H1 (cell line): ENCODE measurements around the gene ATG9B. TPM values are rescaled to one million over a fixed set of nuclear protein-coding genes. Genes with fewer than 3 reads are reported as not detected.

Experiments used
- CTCF ChIA-PET: fragments of 300-600 bp; sonication (Branson Sonifier 250); formaldehyde crosslinking; loops from one replicate; lab custom pipeline; 2021; ENCODE audit not compliant: partially characterized antibody; lab: Charles Lee
- POLR2A ChIA-PET: fragments of 300-600 bp; sonication (Branson Sonifier 250); formaldehyde crosslinking; loops from one replicate; lab custom pipeline; 2021; ENCODE audit warnings: inconsistent platforms; ENCODE audit not compliant: partially characterized antibody; lab: Charles Lee
- DNase-seq, 2 experiments: peaks; one replicate each; pipeline versions ENCODE4 v3.0.0 to v3.0.0-alpha.2; 2010 to 2022; ENCODE audit warnings: low spot score in 2 of 2, low read depth in 1 of 2, mixed read lengths in 1 of 2
- FAIRE-seq: peaks from 2 replicates; lab custom pipeline; 2011; peaks lifted over from hg19 to GRCh38; lab: Jason Lieb, UNC
- H2AFZ ChIP-seq: 2 replicates; pipeline ENCODE4 v1.8.1; 2012; ENCODE audit warnings: low read length, inconsistent platforms
- H2AK5ac ChIP-seq: 2 replicates; pipeline ENCODE4 v1.6.1; 2013; ENCODE audit warnings: low read depth, low read length
- H2BK120ac ChIP-seq: replicated peaks from 2 replicates; pipeline ENCODE3; 2013; ENCODE audit warnings: low read depth, low read length, inconsistent platforms
- H2BK12ac ChIP-seq: 2 replicates; pipeline ENCODE4 v1.6.1; 2013; ENCODE audit warnings: low read depth, low read length
- H2BK15ac ChIP-seq: 2 replicates; pipeline ENCODE4 v1.6.1; 2013; ENCODE audit warnings: low read length
- H2BK20ac ChIP-seq: 2 replicates; pipeline ENCODE4 v1.6.1; 2013; ENCODE audit warnings: low read length
- H2BK5ac ChIP-seq: 2 replicates; pipeline ENCODE4 v1.6.1; 2013; ENCODE audit warnings: low read depth, low read length
- H3K14ac ChIP-seq: 2 replicates; pipeline ENCODE4 v1.6.1; 2013; ENCODE audit warnings: inconsistent platforms; ENCODE audit not compliant: insufficient read length
- H3K18ac ChIP-seq: 2 replicates; pipeline ENCODE4 v1.6.1; 2013; ENCODE audit warnings: low read length; ENCODE audit errors: extremely low read depth
- H3K23ac ChIP-seq: 2 replicates; pipeline ENCODE4 v1.6.1; 2013; ENCODE audit warnings: inconsistent platforms; ENCODE audit not compliant: insufficient read length
- H3K23me2 ChIP-seq: 2 replicates; pipeline ENCODE4 v1.6.1; 2013; ENCODE audit warnings: low read depth, low read length
- H3K27ac ChIP-seq: 2 replicates; pipeline ENCODE4 v1.6.1; 2011; ENCODE audit warnings: low read depth, low read length, inconsistent platforms
- H3K27me3 ChIP-seq, 4 experiments: replicated peaks in 1 of 4; 1 replicate in 1 of 4; 2 replicates in 3 of 4; pipeline versions ENCODE4 v1.6.1 to v1.8.1; 2011 to 2013; ENCODE audit warnings: low read length in 3 of 4, mild to moderate bottlenecking in 3 of 4, inconsistent platforms in 2 of 4, mixed read lengths in 2 of 4, moderate library complexity in 1 of 4; ENCODE audit not compliant: control insufficient read depth in 3 of 4, insufficient read depth in 3 of 4; ENCODE audit errors: extremely low read depth in 1 of 4
- H3K36me3 ChIP-seq, 4 experiments: 2 replicates each; pipeline versions ENCODE4 v1.6.1 to v1.8.1; 2011 to 2013; ENCODE audit warnings: mild to moderate bottlenecking in 4 of 4, low read length in 3 of 4, moderate library complexity in 2 of 4, control low read depth in 1 of 4, inconsistent platforms in 1 of 4; ENCODE audit not compliant: insufficient read depth in 4 of 4, control insufficient read depth in 2 of 4
- H3K4ac ChIP-seq: replicated peaks from 2 replicates; pipeline ENCODE3; 2013; ENCODE audit warnings: low read length, low read depth, mixed read lengths, inconsistent platforms; ENCODE audit not compliant: insufficient read length
- H3K4me1 ChIP-seq, 4 experiments: replicated peaks in 1 of 4; 1 replicate in 1 of 4; 2 replicates in 3 of 4; pipeline versions ENCODE4 v1.6.1 to v1.8.1; 2011 to 2013; ENCODE audit warnings: low read length in 3 of 4, inconsistent platforms in 2 of 4, mixed read lengths in 1 of 4; ENCODE audit not compliant: insufficient read depth in 4 of 4, control insufficient read depth in 3 of 4
- H3K4me2 ChIP-seq, 2 experiments: 2 replicates each; pipeline versions ENCODE4 v1.6.1 to v1.8.1; 2011 to 2013; ENCODE audit warnings: low read depth in 2 of 2, low read length in 2 of 2, control low read depth in 1 of 2, inconsistent platforms in 1 of 2, mild to moderate bottlenecking in 1 of 2; ENCODE audit not compliant: insufficient read depth in 1 of 2
- H3K4me3 ChIP-seq, 4 experiments: fragments of 200-600, 300-600 bp in 1 of 4; sonication (generic), shearing (Covaris generic), sonication (Bioruptor Twin) in 1 of 4; 2 replicates each; pipeline versions ENCODE4 v1.5.1 to v1.8.1; 2011 to 2016; ENCODE audit warnings: low read length in 4 of 4, low read depth in 3 of 4, control low read depth in 2 of 4, inconsistent platforms in 2 of 4, mild to moderate bottlenecking in 2 of 4, mixed read lengths in 1 of 4, moderate library complexity in 1 of 4; ENCODE audit not compliant: insufficient read depth in 2 of 4; ENCODE audit errors: extremely low read depth in 1 of 4
- H3K56ac ChIP-seq: replicated peaks from 2 replicates; pipeline ENCODE3; 2013; ENCODE audit warnings: low read depth, mild to moderate bottlenecking, mixed read lengths, low read length, inconsistent platforms; ENCODE audit not compliant: insufficient read length
- H3K79me1 ChIP-seq: 2 replicates; pipeline ENCODE4 v1.6.1; 2013; ENCODE audit warnings: low read depth, low read length, control low read depth
- H3K79me2 ChIP-seq, 2 experiments: 2 replicates each; pipeline versions ENCODE4 v1.6.1 to v1.8.1; 2012 to 2013; ENCODE audit warnings: low read length in 2 of 2, mild to moderate bottlenecking in 2 of 2, inconsistent platforms in 1 of 2; ENCODE audit not compliant: insufficient read depth in 2 of 2, control insufficient read depth in 1 of 2
- H3K9ac ChIP-seq, 4 experiments: replicated peaks in 1 of 4; 1 replicate in 1 of 4; 2 replicates in 3 of 4; pipeline versions ENCODE4 v1.6.1 to v1.8.1; 2011 to 2013; ENCODE audit warnings: low read depth in 3 of 4, low read length in 3 of 4, control low read depth in 2 of 4, mild to moderate bottlenecking in 2 of 4, moderate library complexity in 2 of 4, inconsistent platforms in 1 of 4; ENCODE audit errors: extremely low read depth in 1 of 4
- H3K9me3 ChIP-seq, 2 experiments: 2 replicates each; pipeline versions ENCODE4 v1.6.1 to v1.8.1; 2012 to 2013; ENCODE audit warnings: mild to moderate bottlenecking in 2 of 2, moderate library complexity in 2 of 2, control low read depth in 1 of 2, inconsistent platforms in 1 of 2, low read depth in 1 of 2, low read length in 1 of 2, mixed read lengths in 1 of 2; ENCODE audit not compliant: insufficient read depth in 2 of 2
- H4K20me1 ChIP-seq, 2 experiments: replicated peaks in 1 of 2; 2 replicates each; pipeline versions ENCODE3 to v1.8.1; 2011 to 2013; ENCODE audit warnings: inconsistent platforms in 2 of 2, low read length in 2 of 2, mild to moderate bottlenecking in 1 of 2; ENCODE audit not compliant: insufficient read depth in 2 of 2, control insufficient read depth in 1 of 2
- H4K5ac ChIP-seq: 2 replicates; pipeline ENCODE4 v1.6.1; 2013; ENCODE audit warnings: low read length, low read depth, mixed read lengths, inconsistent platforms; ENCODE audit not compliant: insufficient read length
- H4K8ac ChIP-seq: 2 replicates; pipeline ENCODE4 v1.8.0; 2013; ENCODE audit warnings: mild to moderate bottlenecking, moderate library complexity, low read length, inconsistent platforms; ENCODE audit not compliant: insufficient read depth; ENCODE audit errors: extremely low read depth
- H4K91ac ChIP-seq: replicated peaks from 2 replicates; pipeline ENCODE3; 2013; ENCODE audit warnings: low read length, mixed read lengths, inconsistent platforms; ENCODE audit not compliant: insufficient read length
- GTF2F1 ChIP-seq: IDR thresholded peaks from 2 replicates; pipeline ENCODE4 v1.6.1; 2012; ENCODE audit warnings: low read depth, low read length, improper control_type of control experiment, borderline replicate concordance
- KDM4A ChIP-seq: IDR thresholded peaks from one replicate; pipeline ENCODE4 v1.7.1; 2012; ENCODE audit warnings: low read depth, mild to moderate bottlenecking, moderate library complexity, low read length, inconsistent platforms; ENCODE audit not compliant: severe bottlenecking
- NANOG ChIP-seq: IDR thresholded peaks from 2 replicates; pipeline ENCODE4 v1.6.1; 2011; ENCODE audit warnings: low read length, low read depth, mild to moderate bottlenecking, inconsistent platforms; ENCODE audit not compliant: insufficient read depth, poor library complexity, severe bottlenecking
- SP1 ChIP-seq: IDR thresholded peaks from 2 replicates; pipeline ENCODE4 v1.6.1; 2011; ENCODE audit warnings: low read depth, low read length
- SP2 ChIP-seq: IDR thresholded peaks from 2 replicates; pipeline ENCODE4 v1.6.1; 2012; ENCODE audit warnings: mild to moderate bottlenecking, low read length, inconsistent platforms
- SP4 ChIP-seq: IDR thresholded peaks from 2 replicates; pipeline ENCODE4 v1.6.1; 2012; ENCODE audit warnings: low read length, inconsistent platforms
- SUZ12 ChIP-seq: fragments of 200-600 bp; sonication (generic); IDR thresholded peaks from 2 replicates; pipeline ENCODE4 v1.6.1; 2012; ENCODE audit warnings: mild to moderate bottlenecking, inconsistent platforms, low read length, moderate library complexity, mixed read lengths
- WGBS, 2 experiments: shearing (Covaris generic) in 1 of 2; methylation state at CpG; one replicate each; pipeline versions ENCODE4 v1.1.6 to v1.1.7; 2013 to 2015; ENCODE audit warnings: low lambda C conversion rate in 2 of 2, mixed read lengths in 2 of 2, inconsistent platforms in 1 of 2, low coverage in 1 of 2, missing lambda C conversion rate in 1 of 2; ENCODE audit not compliant: insufficient replicate concordance in 2 of 2, insufficient coverage in 1 of 2, insufficient read length in 1 of 2; ENCODE audit errors: extremely low coverage in 1 of 2, missing lambda C conversion rate in 1 of 2; 5-methylcytosine and 5-hydroxymethylcytosine counted together
- polyA plus RNA-seq, 7 experiments: library from polyadenylated mRNA; depleted of rRNA in 3 of 7; stranded (reverse) in 5 of 7; unstranded in 2 of 7; fragments of >200 nt in 5 of 7; fragments of 200-250 nt in 2 of 7; gene quantifications; 1 replicate in 5 of 7; 2 replicates in 1 of 7; 4 replicates in 1 of 7; pipeline versions ENCODE4 v1.2.1 to v1.2.3, GENCODE V29; 2011 to 2013; ENCODE audit warnings: missing spikeins in 2 of 7, mixed read lengths in 2 of 7
- total RNA-seq: library from RNA; stranded (reverse); fragmentation: NEBNext Ultra II Directional; extraction: Animal tissue kit (Norgen Biotek cat#: 25700); gene quantifications from 2 replicates; pipeline ENCODE4 v1.2.1, GENCODE V29; 2021
- TF ChIP-seq, protein P1 (sequence below): IDR thresholded peaks from 2 replicates; pipeline ENCODE4 v1.6.1; 2011; ENCODE audit warnings: low read length, improper control_type of control experiment

ATG9B gene
- total and polyA plus RNA-seq, 2 of the 8 experiments (the other 6 are each of a cell fraction or from before 2014, with no cell fraction given) = 1.4 to 2.3 TPM

- H2AK5ac ChIP-seq = no peak overlapping the region
- no peak overlapping the region for H2BK20ac ChIP-seq
- H3K56ac ChIP-seq = no peak overlapping the region
- H3K9ac ChIP-seq = no peak overlapping the region
- POLR2A ChIA-PET = no interaction called here
- no peaks in the 10 kb centered on the region for H3K27me3 ChIP-seq
- H3K4me2 ChIP-seq = no peak overlapping the region
- no peak overlapping the region for H4K8ac ChIP-seq
- no peak overlapping the region for H2BK12ac ChIP-seq
- 91% methylated on average over 10 of the region's 16 CpGs; no CpG with 5 or more reads in 1 of the 2 experiments for WGBS, 2 experiments
- no peak overlapping the region for H3K4me3 ChIP-seq
- no peak overlapping the region for H2BK120ac ChIP-seq
- H3K79me2 ChIP-seq = no peaks in the 10 kb centered on the region
- DNase-seq (no peak), FAIRE-seq (no peak)
- CTCF ChIA-PET = interaction anchor here (1.6 to 5.7 kb wide), 2 partner anchors 8 to 11 kb away, joined by 4 to 56 read pairs; no protein-coding TSS in a partner anchor
- no peak overlapping the region for H4K91ac ChIP-seq
- no peak overlapping the region for H3K27ac ChIP-seq
- no peaks in the 10 kb centered on the region for H3K9me3 ChIP-seq
- no peaks in the 10 kb centered on the region for H4K20me1 ChIP-seq
- no peak overlapping the region for H2BK15ac ChIP-seq
- H2BK5ac ChIP-seq = no peak overlapping the region
- peaks cover 6% of the 10 kb centered on the region; the same call in 1 of the 2 replicates for H3K23me2 ChIP-seq
- H3K4ac ChIP-seq = no peak overlapping the region
- no peaks in the 10 kb centered on the region for H3K79me1 ChIP-seq
- H2AFZ ChIP-seq = no peak overlapping the region
- no peaks in the 10 kb centered on the region for H3K36me3 ChIP-seq
- H3K14ac ChIP-seq = no peak overlapping the region
- H3K23ac ChIP-seq = no peak overlapping the region
- H3K18ac ChIP-seq = no peak overlapping the region
- H4K5ac ChIP-seq = no peak overlapping the region
- peaks cover 0 to 7% (median 1%) of the 10 kb centered on the region in 4 experiments; a peak in 1 of 7 replicates for H3K4me1 ChIP-seq
- TF ChIP-seq SP1 = no peak
- no peak for TF ChIP-seq GTF2F1
- TF ChIP-seq SP4 = no peak
- no peak for TF ChIP-seq SUZ12
- no peak for TF ChIP-seq SP2
- TF ChIP-seq KDM4A = no peak
- no peak for TF ChIP-seq NANOG
- TF ChIP-seq, protein P1, sequence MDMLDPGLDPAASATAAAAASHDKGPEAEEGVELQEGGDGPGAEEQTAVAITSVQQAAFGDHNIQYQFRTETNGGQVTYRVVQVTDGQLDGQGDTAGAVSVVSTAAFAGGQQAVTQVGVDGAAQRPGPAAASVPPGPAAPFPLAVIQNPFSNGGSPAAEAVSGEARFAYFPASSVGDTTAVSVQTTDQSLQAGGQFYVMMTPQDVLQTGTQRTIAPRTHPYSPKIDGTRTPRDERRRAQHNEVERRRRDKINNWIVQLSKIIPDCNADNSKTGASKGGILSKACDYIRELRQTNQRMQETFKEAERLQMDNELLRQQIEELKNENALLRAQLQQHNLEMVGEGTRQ = no peak
Measured at GRCh38 chr7:151001546-151001945, 22.7 kb downstream of the ATG9B start.
